ENCODE data around the gene C2CD3.
A peak's percentile ranks its signal among the peaks of the same experiment; 100 is the strongest.

C2CD3 gene

GRCh38 chr11:74015919-74016684 lies 154.7 kb downstream of the C2CD3 start:
- DNase-seq = no peak

GRCh38 chr11:74014880-74015279 lies 155.9 kb downstream of the C2CD3 start:
- DNase-seq = no peak

GRCh38 chr11:74013141-74013540 lies 157.7 kb downstream of the C2CD3 start:
- no peak for DNase-seq

- no peak for DNase-seq
These were observed 158.6 kb downstream of the C2CD3 start for GRCh38 chr11:74012074-74012809.

GRCh38 chr11:74011360-74012073 lies 159.3 kb downstream of the C2CD3 start:
- DNase-seq = peak; percentile 75 to 79

- no peak for DNase-seq
These were observed 160.2 kb downstream of the C2CD3 start for GRCh38 chr11:74010306-74011300.

GRCh38 chr11:74009675-74010305 lies 161.0 kb downstream of the C2CD3 start:
- no peak for DNase-seq

- no peak for DNase-seq
These were observed 161.6 kb downstream of the C2CD3 start for GRCh38 chr11:74009230-74009547.

- peak in 1 of 2 experiments; percentile 26 for DNase-seq
These were observed 162.2 kb downstream of the C2CD3 start, which contains the start of gene UCP3 for GRCh38 chr11:74008373-74009229. Gene UCP3, minus strand, starts transcription at chr11:74009085. Its CDS starts 2,043 bp downstream, at chr11:74007042.

GRCh38 chr11:74007691-74008372 lies 163.0 kb downstream of the C2CD3 start:
- peak in 1 of 2 experiments; percentile 25 for DNase-seq

- peak in 1 of 2 experiments; percentile 14 for DNase-seq
These were observed 164.0 kb downstream of the C2CD3 start for GRCh38 chr11:74006743-74007304.

GRCh38 chr11:74005721-74006517 lies 164.9 kb downstream of the C2CD3 start:
- DNase-seq = peak in 1 of 2 experiments; percentile 24

- DNase-seq = peak; percentile 80 to 84
These were observed 165.8 kb downstream of the C2CD3 start for GRCh38 chr11:74004759-74005615.

- peak in 1 of 2 experiments; percentile 16 for DNase-seq
These were observed 166.6 kb downstream of the C2CD3 start for GRCh38 chr11:74004046-74004695.

- DNase-seq = no peak
These were observed 168.0 kb downstream of the C2CD3 start for GRCh38 chr11:74002832-74003231.

- peak in 1 of 2 experiments; percentile 11 for DNase-seq
These were observed 168.9 kb downstream of the C2CD3 start for GRCh38 chr11:74001822-74002286.

Measured in activated T-cell treated with anti-CD3 and anti-CD28 coated beads, Interleukin-2, amount 50 U/mL, for 48 hours (primary cell).